Measurements from ENCODE around the gene LRRC59. TPM values are rescaled to one million over a fixed set of nuclear protein-coding genes. Genes with fewer than 3 reads are reported as not detected.

The LRRC59 gene
- total RNA-seq = 97.9 and 121 TPM in 2 replicates
- polyA plus RNA-seq = 82.3 and 105 TPM in 2 replicates

DNA sequence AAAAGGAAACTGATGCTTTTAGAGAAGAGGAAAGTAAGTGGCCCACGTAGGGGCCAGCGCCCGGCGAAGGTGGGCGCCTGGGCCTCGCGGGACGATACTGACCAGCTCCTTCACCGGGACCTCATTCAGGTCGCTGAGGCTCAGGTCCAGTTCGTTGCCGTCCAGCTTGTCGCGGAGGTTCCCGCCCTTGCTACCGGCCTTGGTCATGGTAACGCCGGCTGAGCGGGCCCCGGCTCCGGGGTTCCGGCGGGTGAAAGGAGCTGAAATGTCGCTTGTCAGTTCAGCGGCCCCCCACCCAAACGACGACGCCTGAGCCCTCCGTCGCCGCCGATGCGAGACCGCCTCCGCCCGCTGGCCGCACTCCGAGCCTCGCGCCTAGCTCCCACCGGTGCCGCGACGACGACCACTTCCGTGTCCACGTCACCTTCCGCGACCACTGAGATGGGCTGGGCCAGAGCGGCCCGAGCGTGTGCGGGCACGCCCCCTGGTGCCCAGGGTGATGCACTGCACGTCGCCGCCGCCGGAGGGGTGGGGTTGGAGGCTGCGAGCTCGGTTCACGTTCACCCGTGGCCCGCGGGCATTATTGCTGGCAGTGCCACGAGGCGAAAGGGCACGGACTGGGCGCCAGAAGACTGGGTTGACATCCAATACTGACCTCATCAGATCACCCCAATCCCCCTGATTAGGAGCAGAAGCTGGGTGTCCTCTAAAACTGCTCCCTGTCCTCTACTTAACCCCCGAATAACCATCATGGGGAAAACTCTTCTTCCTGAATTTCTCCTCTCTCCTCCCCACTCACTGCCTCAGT lies at the start of gene LRRC59:
TSS of gene LRRC59 (minus strand) at position 413 of the 808 bp plus-strand sequence. CDS start at position 207, 206 bp downstream.
- H3K79me2 ChIP-seq = peaks cover 41% of the 10 kb centered on the region
- H2AFZ ChIP-seq = peak within 1 kb of the TSS; percentile 87
- TF ChIP-seq CTCF (IDR thresholded peaks at IDR 0.05; ENCODE audit: poor library complexity) = peak; percentile 98
- no peak for TF ChIP-seq EZH2phosphoT487 (IDR thresholded peaks at IDR 0.05; ENCODE audit: low read depth, severe bottlenecking, unreplicated experiment)
- DNase-seq (ENCODE audit: low spot score) = peak; percentile 90
- 3% methylated on average over 68 of the region's 70 CpGs for WGBS (ENCODE audit: low lambda C conversion rate, missing lambda C conversion rate)
- H3K36me3 ChIP-seq (replicated peaks; ENCODE audit: insufficient read depth, low read depth) = no peaks in the 10 kb centered on the region
- H3K4me1 ChIP-seq (ENCODE audit: insufficient read depth) = peaks cover 12% of the 10 kb centered on the region
- H3K4me3 ChIP-seq = peak within 1 kb of the TSS; percentile 94
- peak within 1 kb of the TSS; percentile 93 for H3K27ac ChIP-seq
- no peaks in the 10 kb centered on the region for H3K9me3 ChIP-seq (ENCODE audit: low read depth)
- no peaks in the 10 kb centered on the region for H3K27me3 ChIP-seq
- H3K4me2 ChIP-seq = peak within 1 kb of the TSS; percentile 87
- H3K9me2 ChIP-seq (replicated peaks; ENCODE audit: insufficient read depth) = no peaks in the 10 kb centered on the region
- peaks cover 20% of the 10 kb centered on the region for H4K20me1 ChIP-seq (ENCODE audit: insufficient read depth, poor library complexity, severe bottlenecking)

GRCh38 chr17:50445730-50446325 lies 48.5 kb upstream of the LRRC59 start:
- Histone ChIP-seq H3K27me3 (no peaks in the 10 kb centered on the region), H3K9me3 (ENCODE audit: low read depth) (no peaks in the 10 kb centered on the region), H3K9me2 (replicated peaks; ENCODE audit: insufficient read depth) (no peaks in the 10 kb centered on the region), H3K4me2 (peak overlapping the region; percentile 18), H3K27ac (peak overlapping the region; percentile 38), H2AFZ (no peak overlapping the region), H4K20me1 (ENCODE audit: insufficient read depth, poor library complexity, severe bottlenecking) (no peaks in the 10 kb centered on the region), H3K4me3 (no peak overlapping the region), H3K79me2 (peaks cover 33% of the 10 kb centered on the region), H3K4me1 (ENCODE audit: insufficient read depth) (peaks cover 43% of the 10 kb centered on the region), H3K36me3 (replicated peaks; ENCODE audit: insufficient read depth, low read depth) (no peaks in the 10 kb centered on the region)
- WGBS (ENCODE audit: low lambda C conversion rate, missing lambda C conversion rate) = 44% methylated on average over 1 of the region's 1 CpG
- no peak for DNase-seq (ENCODE audit: low spot score)
- TF ChIP-seq EZH2 (IDR thresholded peaks at IDR 0.05; ENCODE audit: borderline replicate concordance) (no peak), CTCF (IDR thresholded peaks at IDR 0.05; ENCODE audit: poor library complexity) (no peak), EZH2phosphoT487 (IDR thresholded peaks at IDR 0.05; ENCODE audit: low read depth, severe bottlenecking, unreplicated experiment) (no peak)

DNA sequence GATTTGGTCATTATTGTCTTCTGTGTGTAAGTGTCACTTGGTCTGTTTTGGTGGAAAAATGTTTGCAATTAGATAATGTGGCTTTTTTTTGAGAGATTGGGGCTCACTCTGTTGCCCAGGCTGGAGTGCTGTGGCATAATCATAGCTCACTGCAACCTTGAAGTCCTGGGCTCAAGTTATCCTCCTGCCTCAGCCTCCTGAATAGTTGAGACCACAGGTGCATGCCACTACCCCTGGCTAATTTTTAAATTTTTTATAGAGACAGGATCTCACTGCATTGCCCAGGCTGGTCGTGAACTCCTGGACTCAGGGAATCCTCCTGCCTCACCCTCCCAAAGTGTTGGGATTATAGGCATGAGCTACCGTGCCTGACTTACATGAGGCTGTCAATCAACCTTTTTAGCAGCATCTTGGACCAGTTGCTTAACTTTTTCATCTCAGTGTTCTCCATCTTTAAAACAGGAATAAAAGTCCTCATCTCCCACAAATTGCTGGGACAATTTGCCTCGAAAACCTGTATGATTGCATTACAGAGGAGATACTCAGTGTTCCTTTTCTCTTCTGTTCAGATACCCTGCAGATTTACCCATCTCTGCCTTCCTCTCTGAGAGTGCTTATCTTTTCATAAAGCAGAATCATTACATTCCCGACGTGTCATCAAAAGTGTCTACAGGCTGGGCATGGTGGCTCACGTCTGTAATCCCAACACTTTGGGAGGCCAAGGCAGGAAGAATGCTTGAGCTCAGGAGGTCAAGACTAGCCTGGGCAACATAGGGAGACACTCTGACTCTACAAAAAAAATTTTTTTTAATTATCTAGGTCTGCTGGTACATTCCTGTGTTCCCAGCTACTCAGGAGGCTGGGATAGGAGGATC lies 47.8 kb upstream of the LRRC59 start:
- no peak overlapping the region for H3K27ac ChIP-seq
- no peak overlapping the region for H3K4me3 ChIP-seq
- H3K4me1 ChIP-seq (ENCODE audit: insufficient read depth) = peaks cover 51% of the 10 kb centered on the region
- WGBS (ENCODE audit: low lambda C conversion rate, missing lambda C conversion rate) = 80% methylated on average over 6 of the region's 6 CpGs
- no peak for DNase-seq (ENCODE audit: low spot score)
- H3K9me2 ChIP-seq (replicated peaks; ENCODE audit: insufficient read depth) = no peaks in the 10 kb centered on the region
- H3K36me3 ChIP-seq (replicated peaks; ENCODE audit: insufficient read depth, low read depth) = no peaks in the 10 kb centered on the region
- no peaks in the 10 kb centered on the region for H3K9me3 ChIP-seq (ENCODE audit: low read depth)
- H2AFZ ChIP-seq = no peak overlapping the region
- no peaks in the 10 kb centered on the region for H4K20me1 ChIP-seq (ENCODE audit: insufficient read depth, poor library complexity, severe bottlenecking)
- no peak overlapping the region for H3K4me2 ChIP-seq
- peaks cover 36% of the 10 kb centered on the region for H3K79me2 ChIP-seq
- TF ChIP-seq EZH2 (IDR thresholded peaks at IDR 0.05; ENCODE audit: borderline replicate concordance) (no peak), EZH2phosphoT487 (IDR thresholded peaks at IDR 0.05; ENCODE audit: low read depth, severe bottlenecking, unreplicated experiment) (no peak), CTCF (IDR thresholded peaks at IDR 0.05; ENCODE audit: poor library complexity) (no peak)
- no peaks in the 10 kb centered on the region for H3K27me3 ChIP-seq
